Left lung (tissue), 10 donors: ENCODE results near the gene CSTF2. TPM values are rescaled to one million over a fixed set of nuclear protein-coding genes. Genes with fewer than 3 reads are reported as not detected.

Experiments used
- ATAC-seq: fragments of 200-7000 bp; cut with Tn5 transposase; one replicate; pipeline ENCODE4 v1.9.1; 2020; ENCODE audit warnings: moderate library complexity
- DNase-seq, 4 donors: peaks; one replicate each; pipeline ENCODE4 v3.0.0-alpha.2; 2013 to 2020
- H3K27ac ChIP-seq, 2 donors: fragments of 200-600 bp; sonication (generic) in 1 of 2; one replicate each; pipeline versions ENCODE4 v1.5.0 to v1.8.0; 2020 to 2021
- H3K27me3 ChIP-seq, 2 donors: fragments of 200-600 bp; sonication (generic) in 1 of 2; one replicate each; pipeline versions ENCODE4 v1.5.0 to v1.8.0; 2020 to 2021
- H3K36me3 ChIP-seq, 2 donors: fragments of 200-600 bp; sonication (generic) in 1 of 2; one replicate each; pipeline versions ENCODE4 v1.5.0 to v1.8.0; 2020 to 2021
- H3K4me1 ChIP-seq, 2 donors: fragments of 200-600 bp; one replicate each; pipeline ENCODE4 v1.8.0; 2021
- H3K4me3 ChIP-seq, 2 donors: fragments of 200-600 bp; sonication (generic) in 1 of 2; one replicate each; pipeline versions ENCODE4 v1.5.0 to v1.8.0; 2020 to 2021; ENCODE audit warnings: mild to moderate bottlenecking in 1 of 2
- H3K9me3 ChIP-seq, 2 donors: fragments of 200-600 bp; sonication (generic) in 1 of 2; one replicate each; pipeline versions ENCODE4 v1.5.0 to v1.8.0; 2020 to 2021
- intact Hi-C, 2 donors: fragments of 100-400 bp; cut with DNase I; formaldehyde crosslinking; loops; one replicate each; pipeline versions ENCODE4 v1.11.2 to v1.14.2; 2022
- polyA plus RNA-seq, 6 donors: library from polyadenylated mRNA; unstranded; fragments of 120-200 nt; gene quantifications; one replicate each; pipeline ENCODE4 v1.2.1, GENCODE V29; 2013; ENCODE audit not compliant: insufficient read length in 6 of 6
- total RNA-seq, 2 donors: library from RNA; stranded (reverse); fragmentation: NEBNext Ultra II Directional; extraction: Animal tissue kit (Norgen Biotek cat#: 25700); gene quantifications; one replicate each; pipeline ENCODE4 v1.2.1, GENCODE V29; 2021
- TF ChIP-seq, protein P1 (sequence below), 2 donors: fragments of 200-600 bp; sonication (generic) in 1 of 2; IDR thresholded peaks; one replicate each; pipeline versions ENCODE4 v1.5.0 to v1.8.0; 2021; ENCODE audit warnings: antibody characterized with exemption in 2 of 2
- donor health status: DM: no; HTN: yes; CAD: no.
- donor health status: DM: no; HTN: no; CAD: no.

Gene CSTF2
- total and polyA plus RNA-seq, 8 donors, result 17.2 to 22.9 (median 21.7) TPM

DNA sequence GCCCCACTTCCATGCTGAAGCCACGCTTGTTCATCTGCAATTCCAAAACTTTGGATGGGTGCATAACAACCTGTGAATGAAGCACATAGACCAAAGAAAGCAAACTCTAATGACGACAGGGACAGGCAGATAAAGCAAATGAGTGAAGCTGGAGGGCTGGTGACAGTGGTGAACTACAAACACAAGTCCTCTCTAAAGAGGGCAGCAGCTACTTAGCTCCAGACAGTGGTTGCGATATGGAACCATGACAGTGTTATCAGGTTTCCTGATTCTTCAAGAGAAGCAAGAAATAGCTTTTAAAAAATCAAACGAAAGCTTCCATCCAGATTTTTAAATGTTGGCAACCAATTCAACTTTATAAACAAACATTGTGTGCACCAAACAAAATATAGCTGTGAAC lies 30.1 kb downstream of the CSTF2 start:
- ATAC-seq, result no peak
- Histone ChIP-seq H3K4me3 (no peak overlapping the region), H3K27me3 (no peaks in the 10 kb centered on the region), H3K9me3 (no peaks in the 10 kb centered on the region), H3K4me1 (no peaks in the 10 kb centered on the region), H3K27ac (no peak overlapping the region), H3K36me3 (no peaks in the 10 kb centered on the region)
- intact Hi-C loops, result no loop called here
- TF ChIP-seq, protein P1, sequence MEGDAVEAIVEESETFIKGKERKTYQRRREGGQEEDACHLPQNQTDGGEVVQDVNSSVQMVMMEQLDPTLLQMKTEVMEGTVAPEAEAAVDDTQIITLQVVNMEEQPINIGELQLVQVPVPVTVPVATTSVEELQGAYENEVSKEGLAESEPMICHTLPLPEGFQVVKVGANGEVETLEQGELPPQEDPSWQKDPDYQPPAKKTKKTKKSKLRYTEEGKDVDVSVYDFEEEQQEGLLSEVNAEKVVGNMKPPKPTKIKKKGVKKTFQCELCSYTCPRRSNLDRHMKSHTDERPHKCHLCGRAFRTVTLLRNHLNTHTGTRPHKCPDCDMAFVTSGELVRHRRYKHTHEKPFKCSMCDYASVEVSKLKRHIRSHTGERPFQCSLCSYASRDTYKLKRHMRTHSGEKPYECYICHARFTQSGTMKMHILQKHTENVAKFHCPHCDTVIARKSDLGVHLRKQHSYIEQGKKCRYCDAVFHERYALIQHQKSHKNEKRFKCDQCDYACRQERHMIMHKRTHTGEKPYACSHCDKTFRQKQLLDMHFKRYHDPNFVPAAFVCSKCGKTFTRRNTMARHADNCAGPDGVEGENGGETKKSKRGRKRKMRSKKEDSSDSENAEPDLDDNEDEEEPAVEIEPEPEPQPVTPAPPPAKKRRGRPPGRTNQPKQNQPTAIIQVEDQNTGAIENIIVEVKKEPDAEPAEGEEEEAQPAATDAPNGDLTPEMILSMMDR (IDR thresholded peaks at IDR 0.05), result no peak
- no peak for DNase-seq

DNA sequence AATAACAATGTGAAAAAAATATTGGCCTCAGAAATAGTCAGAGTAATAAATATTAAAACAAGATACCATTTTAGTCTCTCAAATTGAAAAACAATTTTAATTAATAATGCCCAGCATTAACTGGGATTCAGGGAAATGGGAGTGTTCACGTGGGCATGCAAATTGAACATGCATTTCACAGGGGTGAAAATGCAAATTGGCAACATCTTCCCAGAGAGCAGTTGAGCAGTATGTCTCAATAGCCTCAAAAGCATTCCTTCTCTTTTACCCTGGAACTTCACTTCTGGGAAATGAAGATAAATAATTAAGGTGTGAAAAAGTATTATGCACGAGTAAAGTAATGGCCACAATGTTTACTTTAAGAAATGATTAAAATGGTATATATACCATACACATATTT lies 32.6 kb downstream of the CSTF2 start:
- no peaks in the 10 kb centered on the region for H3K4me1 ChIP-seq
- H3K4me3 ChIP-seq, result no peak overlapping the region
- ATAC-seq, result no peak
- no peak overlapping the region for H3K27ac ChIP-seq
- H3K9me3 ChIP-seq, result no peaks in the 10 kb centered on the region
- intact Hi-C loops, result no loop called here
- H3K27me3 ChIP-seq, result no peaks in the 10 kb centered on the region
- H3K36me3 ChIP-seq, result no peaks in the 10 kb centered on the region
- DNase-seq, result no peak
- TF ChIP-seq, protein P1 (IDR thresholded peaks at IDR 0.05), result no peak

DNA sequence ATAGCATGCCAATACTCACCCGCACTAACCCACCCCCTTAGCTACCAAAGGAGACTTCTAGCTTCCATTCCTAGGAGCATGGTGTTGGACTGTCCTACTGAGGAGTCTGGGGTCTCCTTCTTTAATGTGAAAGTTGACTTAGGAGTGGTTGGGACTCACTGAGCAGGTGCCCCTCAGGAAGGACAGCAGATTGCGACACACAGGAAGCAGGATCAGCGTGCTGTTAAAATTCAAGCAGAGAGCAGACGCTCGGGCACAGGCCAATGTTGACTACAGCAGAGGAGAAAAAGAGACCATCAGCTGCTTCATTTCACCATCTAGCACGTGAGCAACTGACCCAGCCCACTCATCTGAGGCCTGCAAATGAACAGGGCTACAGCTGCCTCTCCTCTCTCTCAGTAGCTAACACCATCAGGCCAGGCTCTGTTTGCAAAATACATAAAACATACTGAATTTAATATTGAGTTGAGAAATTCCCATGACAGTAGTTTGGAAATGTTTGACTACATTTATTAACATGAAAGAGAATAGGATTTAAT lies 43.2 kb downstream of the CSTF2 start:
- no peaks in the 10 kb centered on the region for H3K9me3 ChIP-seq
- H3K4me1 ChIP-seq, result no peaks in the 10 kb centered on the region
- H3K4me3 ChIP-seq, result no peak overlapping the region
- DNase-seq, result peak in 2 of 4 donors; percentile 65 to 86
- TF ChIP-seq, protein P1 (IDR thresholded peaks at IDR 0.05), result no peak
- no peaks in the 10 kb centered on the region for H3K36me3 ChIP-seq
- H3K27ac ChIP-seq, result no peak overlapping the region
- peak; percentile 19 for ATAC-seq
- intact Hi-C loops, result no loop called here
- H3K27me3 ChIP-seq, result no peaks in the 10 kb centered on the region

DNA sequence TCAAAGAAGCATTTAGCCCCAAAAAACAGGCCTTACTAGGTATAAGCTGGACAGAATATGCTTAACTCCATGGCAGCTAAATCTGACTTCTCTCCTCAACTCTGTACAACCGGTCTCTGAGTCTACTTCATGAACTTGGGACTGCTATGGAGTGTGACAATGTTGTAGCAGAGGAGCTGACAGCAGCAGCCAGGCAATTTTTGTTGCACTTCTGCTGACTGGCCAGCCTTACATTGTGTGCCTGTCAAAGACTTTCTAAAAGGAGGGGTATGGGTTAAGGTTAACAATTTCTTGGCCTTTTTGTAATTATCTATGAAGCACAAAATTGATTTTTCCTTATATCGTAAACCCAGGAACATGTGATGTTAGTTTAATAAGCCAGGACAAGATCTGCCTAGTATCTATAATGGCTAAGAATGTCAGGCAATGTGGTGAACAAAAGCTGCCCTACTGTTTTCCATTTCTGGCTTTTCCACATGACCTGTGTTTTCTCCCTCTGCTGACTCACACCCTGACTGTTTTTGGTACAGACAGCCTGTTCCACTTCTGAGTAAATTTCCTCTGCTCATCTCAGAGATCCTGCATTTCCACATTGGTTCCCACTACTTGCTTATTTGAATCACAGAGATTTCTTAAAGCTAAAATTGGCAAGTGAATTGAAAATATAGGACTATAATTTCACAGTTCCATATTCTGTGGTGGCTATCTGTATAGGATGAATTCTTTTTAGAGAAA lies 44.6 kb downstream of the CSTF2 start:
- no peak for ATAC-seq
- Histone ChIP-seq H3K9me3 (no peaks in the 10 kb centered on the region), H3K36me3 (no peaks in the 10 kb centered on the region), H3K27ac (no peak overlapping the region), H3K4me1 (no peaks in the 10 kb centered on the region), H3K4me3 (no peak overlapping the region), H3K27me3 (no peaks in the 10 kb centered on the region)
- no peak for DNase-seq
- intact Hi-C loops, result no loop called here
- TF ChIP-seq, protein P1 (IDR thresholded peaks at IDR 0.05), result no peak

DNA sequence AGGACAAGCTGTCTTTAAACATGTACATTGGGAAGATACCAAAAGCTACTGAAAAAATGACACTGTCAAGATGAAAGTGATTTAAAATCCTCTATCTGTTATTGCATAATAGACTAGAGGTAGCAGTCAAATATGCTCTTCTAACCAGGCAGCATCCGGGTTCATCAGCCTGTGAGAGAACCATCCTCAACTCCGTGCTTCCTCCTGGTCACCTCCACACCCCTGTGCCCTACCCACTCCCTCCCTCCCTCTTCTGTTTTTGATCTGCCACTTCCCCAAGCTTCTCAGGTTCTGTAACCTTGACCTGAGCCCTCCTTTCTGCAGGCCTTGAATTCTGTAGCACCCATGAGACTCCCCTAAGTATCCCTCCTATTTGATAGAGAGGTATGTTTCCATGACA lies 48.1 kb downstream of the CSTF2 start:
- Histone ChIP-seq H3K4me1 (no peaks in the 10 kb centered on the region), H3K4me3 (no peak overlapping the region), H3K9me3 (no peaks in the 10 kb centered on the region), H3K27ac (no peak overlapping the region), H3K36me3 (no peaks in the 10 kb centered on the region), H3K27me3 (no peaks in the 10 kb centered on the region)
- intact Hi-C loops, result no loop called here
- DNase-seq (no peak), ATAC-seq (no peak)
- TF ChIP-seq, protein P1 (IDR thresholded peaks at IDR 0.05), result no peak
